ENCODE measurements around the gene IFNG.
"Not testable (repeated sequence)": the region's sequence is repeated elsewhere in the genome, so short reads cannot be mapped to it uniquely, and the experiment has no call there.

The IFNG gene

GRCh38 chr12:68159681-68160304 lies at the start of gene IFNG:
Gene IFNG (minus strand): TSS chr12:68159740. CDS start chr12:68159615, 125 bp downstream.
- DNase-seq (ENCODE audit: low spot score), result no peak

GRCh38 chr12:68209048-68209728 lies 49.6 kb upstream of the IFNG start:
- DNase-seq (ENCODE audit: low spot score), result not testable (repeated sequence)

GRCh38 chr12:68207276-68207675 lies 47.7 kb upstream of the IFNG start:
- DNase-seq (ENCODE audit: low spot score), result no peak

GRCh38 chr12:68206446-68206845 lies 46.9 kb upstream of the IFNG start:
- no peak for DNase-seq (ENCODE audit: low spot score)

- no peak for DNase-seq (ENCODE audit: low spot score)
These were observed 43.9 kb upstream of the IFNG start for GRCh38 chr12:68203460-68203875.

- no peak for DNase-seq (ENCODE audit: low spot score)
These were observed 41.3 kb upstream of the IFNG start for GRCh38 chr12:68200854-68201253.

GRCh38 chr12:68199127-68199526 lies 39.6 kb upstream of the IFNG start:
- no peak for DNase-seq (ENCODE audit: low spot score)

- no peak for DNase-seq (ENCODE audit: low spot score)
These were observed 39.1 kb upstream of the IFNG start for GRCh38 chr12:68198507-68199086.

- no peak for DNase-seq (ENCODE audit: low spot score)
These were observed 30.8 kb upstream of the IFNG start for GRCh38 chr12:68190301-68190700.

GRCh38 chr12:68189821-68190242 lies 30.3 kb upstream of the IFNG start:
- DNase-seq (ENCODE audit: low spot score), result no peak

GRCh38 chr12:68185598-68185997 lies 26.1 kb upstream of the IFNG start:
- no peak for DNase-seq (ENCODE audit: low spot score)

- DNase-seq (ENCODE audit: low spot score), result no peak
These were observed 21.5 kb upstream of the IFNG start for GRCh38 chr12:68180792-68181744.

GRCh38 chr12:68178774-68179439 lies 19.4 kb upstream of the IFNG start:
- no peak for DNase-seq (ENCODE audit: low spot score)

- DNase-seq (ENCODE audit: low spot score), result no peak
These were observed 18.6 kb upstream of the IFNG start for GRCh38 chr12:68178184-68178583.

GRCh38 chr12:68177562-68177961 lies 18.0 kb upstream of the IFNG start:
- no peak for DNase-seq (ENCODE audit: low spot score)

GRCh38 chr12:68176257-68176656 lies 16.7 kb upstream of the IFNG start:
- no peak for DNase-seq (ENCODE audit: low spot score)

GRCh38 chr12:68175557-68176061 lies 16.1 kb upstream of the IFNG start:
- no peak for DNase-seq (ENCODE audit: low spot score)

GRCh38 chr12:68174761-68175160 lies 15.2 kb upstream of the IFNG start:
- DNase-seq (ENCODE audit: low spot score), result not testable (repeated sequence)

GRCh38 chr12:68173792-68174191 lies 14.3 kb upstream of the IFNG start:
- DNase-seq (ENCODE audit: low spot score), result no peak

- no peak for DNase-seq (ENCODE audit: low spot score)
These were observed 11.2 kb upstream of the IFNG start for GRCh38 chr12:68170726-68171125.

- no peak for DNase-seq (ENCODE audit: low spot score)
These were observed 9.8 kb upstream of the IFNG start for GRCh38 chr12:68169213-68169889.

Measured in globus pallidus (tissue), 1 donor.